ENCODE data around the gene TMEM61. TPM values are rescaled to one million over a fixed set of nuclear protein-coding genes. Genes with fewer than 3 reads are reported as not detected.
A peak's percentile ranks its signal among the peaks of the same experiment; 100 is the strongest.

TMEM61 gene
- total RNA-seq, 3 donors from 2014 or later = 0.32 to 8.3 (median 7.5) TPM

DNA sequence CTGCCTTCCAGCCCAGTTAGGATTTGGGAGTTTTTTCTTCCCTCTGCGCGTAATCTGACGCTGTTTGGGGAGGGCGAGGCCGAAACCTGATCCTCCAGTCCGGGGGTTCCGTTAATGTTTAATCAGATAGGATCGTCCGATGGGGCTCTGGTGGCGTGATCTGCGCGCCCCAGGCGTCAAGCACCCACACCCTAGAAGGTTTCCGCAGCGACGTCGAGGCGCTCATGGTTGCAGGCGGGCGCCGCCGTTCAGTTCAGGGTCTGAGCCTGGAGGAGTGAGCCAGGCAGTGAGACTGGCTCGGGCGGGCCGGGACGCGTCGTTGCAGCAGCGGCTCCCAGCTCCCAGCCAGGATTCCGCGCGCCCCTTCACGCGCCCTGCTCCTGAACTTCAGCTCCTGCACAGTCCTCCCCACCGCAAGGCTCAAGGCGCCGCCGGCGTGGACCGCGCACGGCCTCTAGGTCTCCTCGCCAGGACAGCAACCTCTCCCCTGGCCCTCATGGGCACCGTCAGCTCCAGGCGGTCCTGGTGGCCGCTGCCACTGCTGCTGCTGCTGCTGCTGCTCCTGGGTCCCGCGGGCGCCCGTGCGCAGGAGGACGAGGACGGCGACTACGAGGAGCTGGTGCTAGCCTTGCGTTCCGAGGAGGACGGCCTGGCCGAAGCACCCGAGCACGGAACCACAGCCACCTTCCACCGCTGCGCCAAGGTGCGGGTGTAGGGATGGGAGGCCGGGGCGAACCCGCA is 59.1 kb downstream of the TMEM61 start, which contains the start of gene PCSK9:
PCSK9 (plus strand) TSS at position 207 of the 741 bp plus-strand sequence; CDS start at position 497, 290 bp downstream.
- TF ChIP-seq POLR2AphosphoS5 (IDR thresholded peaks at IDR 0.05) (no peak), POLR2A (IDR thresholded peaks at IDR 0.05) (no peak)
- TF ChIP-seq, protein P1, sequence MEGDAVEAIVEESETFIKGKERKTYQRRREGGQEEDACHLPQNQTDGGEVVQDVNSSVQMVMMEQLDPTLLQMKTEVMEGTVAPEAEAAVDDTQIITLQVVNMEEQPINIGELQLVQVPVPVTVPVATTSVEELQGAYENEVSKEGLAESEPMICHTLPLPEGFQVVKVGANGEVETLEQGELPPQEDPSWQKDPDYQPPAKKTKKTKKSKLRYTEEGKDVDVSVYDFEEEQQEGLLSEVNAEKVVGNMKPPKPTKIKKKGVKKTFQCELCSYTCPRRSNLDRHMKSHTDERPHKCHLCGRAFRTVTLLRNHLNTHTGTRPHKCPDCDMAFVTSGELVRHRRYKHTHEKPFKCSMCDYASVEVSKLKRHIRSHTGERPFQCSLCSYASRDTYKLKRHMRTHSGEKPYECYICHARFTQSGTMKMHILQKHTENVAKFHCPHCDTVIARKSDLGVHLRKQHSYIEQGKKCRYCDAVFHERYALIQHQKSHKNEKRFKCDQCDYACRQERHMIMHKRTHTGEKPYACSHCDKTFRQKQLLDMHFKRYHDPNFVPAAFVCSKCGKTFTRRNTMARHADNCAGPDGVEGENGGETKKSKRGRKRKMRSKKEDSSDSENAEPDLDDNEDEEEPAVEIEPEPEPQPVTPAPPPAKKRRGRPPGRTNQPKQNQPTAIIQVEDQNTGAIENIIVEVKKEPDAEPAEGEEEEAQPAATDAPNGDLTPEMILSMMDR (IDR thresholded peaks at IDR 0.05) = no peak
- Histone ChIP-seq H3K9me3 (no peaks in the 10 kb centered on the region), H3K4me3 (peak within 1 kb of the TSS; percentile 11 to 59 (median 40)), H3K36me3 (no peaks in the 10 kb centered on the region), H3K27ac (no peak within 1 kb of the TSS), H3K27me3 (peaks cover 0 to 31% of the 10 kb centered on the region in 2 donors), H3K4me1 (no peaks in the 10 kb centered on the region)
- no peak for DNase-seq (ENCODE audit: low spot score in 2 of 2)
- intact Hi-C loops (cut with DNase I; ENCODE audit: low total_unique reads) = loop anchor here (2.0 kb wide), 1 partner anchor 55 kb away; no protein-coding TSS in a partner anchor

DNA sequence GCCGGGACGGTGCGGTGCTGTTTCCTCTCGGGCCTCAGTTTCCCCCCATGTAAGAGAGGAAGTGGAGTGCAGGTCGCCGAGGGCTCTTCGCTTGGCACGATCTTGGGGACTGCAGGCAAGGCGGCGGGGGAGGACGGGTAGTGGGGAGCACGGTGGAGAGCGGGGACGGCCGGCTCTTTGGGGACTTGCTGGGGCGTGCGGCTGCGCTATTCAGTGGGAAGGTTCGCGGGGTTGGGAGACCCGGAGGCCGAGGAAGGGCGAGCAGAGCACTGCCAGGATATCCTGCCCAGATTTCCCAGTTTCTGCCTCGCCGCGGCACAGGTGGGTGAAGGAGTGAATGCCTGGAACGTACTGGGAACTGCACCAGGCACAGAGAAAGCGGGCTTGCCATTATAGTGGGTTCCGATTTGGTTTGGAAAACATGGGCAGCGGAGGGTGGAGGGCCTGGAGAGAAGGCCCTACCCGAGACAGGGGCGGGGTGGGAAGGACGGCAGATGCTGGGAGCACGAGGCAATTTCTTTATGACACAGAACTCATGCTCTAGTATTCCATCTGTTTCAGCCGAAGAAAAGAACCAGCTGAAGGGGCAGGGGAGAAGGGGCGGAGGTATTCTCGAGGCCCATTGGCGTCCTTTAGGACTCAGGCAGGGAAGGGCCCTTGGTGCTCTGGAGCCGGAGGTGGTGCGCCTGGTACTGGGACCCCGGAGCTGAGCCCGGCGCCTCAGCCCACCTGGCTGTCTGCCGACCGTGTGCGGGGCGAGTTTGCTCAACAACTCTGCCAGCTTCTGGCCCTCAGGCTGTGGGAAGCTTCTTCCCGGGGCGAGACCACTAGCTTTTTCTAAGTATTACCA is 59.9 kb downstream of the TMEM61 start:
- Histone ChIP-seq H3K4me3 (peak overlapping the region; percentile 3 to 59 (median 40)), H3K27me3 (peaks cover 0 to 31% of the 10 kb centered on the region in 2 donors), H3K36me3 (no peaks in the 10 kb centered on the region), H3K27ac (no peak overlapping the region), H3K4me1 (no peaks in the 10 kb centered on the region), H3K9me3 (no peaks in the 10 kb centered on the region)
- intact Hi-C loops (cut with DNase I; ENCODE audit: low total_unique reads) = loop anchor here (2.0 kb wide), 1 partner anchor 54 kb away; no protein-coding TSS in a partner anchor
- DNase-seq (ENCODE audit: low spot score in 2 of 2) = no peak
- no peak for TF ChIP-seq POLR2AphosphoS5 (IDR thresholded peaks at IDR 0.05)
- TF ChIP-seq, protein P1 (IDR thresholded peaks at IDR 0.05) = no peak
- TF ChIP-seq POLR2A (IDR thresholded peaks at IDR 0.05) = no peak

DNA sequence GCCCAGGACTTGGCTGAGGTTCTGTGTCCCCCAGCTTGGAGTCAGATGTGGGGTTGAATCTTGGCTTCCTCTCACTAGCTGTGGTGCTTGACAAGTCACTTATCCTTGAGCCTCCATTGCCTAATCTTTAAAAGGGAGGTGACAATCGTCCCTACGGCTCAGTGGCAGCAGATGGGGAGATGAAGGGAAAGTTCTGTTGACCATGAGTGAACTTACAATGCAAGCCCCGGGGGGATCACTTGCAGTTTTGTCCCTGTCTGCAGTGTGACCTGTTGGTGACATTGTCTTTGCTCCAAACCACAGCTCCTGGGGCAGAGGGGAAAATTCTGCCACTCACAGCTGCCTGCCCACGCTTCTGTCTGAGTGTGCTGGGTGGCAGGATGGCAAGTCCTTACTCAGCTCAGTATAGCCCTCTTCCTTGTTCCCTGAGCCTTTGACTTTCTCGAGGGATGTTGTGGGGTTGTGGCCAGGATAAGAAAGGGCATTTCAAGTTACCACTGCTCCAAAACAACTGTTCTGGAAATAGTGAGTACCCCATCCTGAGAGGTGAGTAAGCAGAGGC is 60.6 kb downstream of the TMEM61 start:
- Histone ChIP-seq H3K9me3 (no peaks in the 10 kb centered on the region), H3K4me3 (peak overlapping the region in 1 of 3 donors; percentile 59), H3K27ac (no peak overlapping the region), H3K36me3 (no peaks in the 10 kb centered on the region), H3K27me3 (peaks cover 0 to 31% of the 10 kb centered on the region in 2 donors), H3K4me1 (no peaks in the 10 kb centered on the region)
- TF ChIP-seq POLR2A (IDR thresholded peaks at IDR 0.05) = no peak
- TF ChIP-seq, protein P1 (IDR thresholded peaks at IDR 0.05) = no peak
- no peak for DNase-seq (ENCODE audit: low spot score in 2 of 2)
- intact Hi-C loops (cut with DNase I; ENCODE audit: low total_unique reads) = loop anchor here (2.0 kb wide), 1 partner anchor 54 kb away; no protein-coding TSS in a partner anchor

DNA sequence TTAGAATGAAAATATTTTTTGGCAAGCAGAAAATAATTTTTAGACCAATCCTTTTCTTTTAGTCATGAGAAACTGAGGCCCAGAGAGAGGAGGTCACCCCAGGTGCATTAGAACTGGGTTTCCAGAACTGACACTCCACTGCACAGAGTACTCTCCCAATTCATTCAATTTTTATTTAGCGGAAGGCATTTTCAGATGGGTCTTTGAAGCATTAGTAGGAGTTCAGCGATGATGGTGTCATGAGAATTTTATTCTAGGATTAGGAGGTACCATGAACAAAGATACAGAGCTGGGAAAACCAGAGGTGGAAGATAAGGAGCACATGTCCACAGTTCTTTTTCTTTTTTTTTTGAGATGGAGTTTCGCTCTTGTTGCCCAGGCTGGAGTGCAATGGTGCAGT is 61.2 kb downstream of the TMEM61 start:
- H3K27me3 ChIP-seq = peaks cover 0 to 31% of the 10 kb centered on the region in 2 donors
- H3K27ac ChIP-seq = no peak overlapping the region
- H3K36me3 ChIP-seq = no peaks in the 10 kb centered on the region
- intact Hi-C loops (cut with DNase I; ENCODE audit: low total_unique reads) = loop anchor here (2.0 kb wide), 1 partner anchor 53 kb away; no protein-coding TSS in a partner anchor
- DNase-seq (ENCODE audit: low spot score in 2 of 2) = no peak
- H3K9me3 ChIP-seq = no peaks in the 10 kb centered on the region
- H3K4me3 ChIP-seq = no peak overlapping the region
- no peaks in the 10 kb centered on the region for H3K4me1 ChIP-seq
- TF ChIP-seq POLR2A (IDR thresholded peaks at IDR 0.05) = no peak
- TF ChIP-seq, protein P1 (IDR thresholded peaks at IDR 0.05) = no peak
- no peak for TF ChIP-seq POLR2AphosphoS5 (IDR thresholded peaks at IDR 0.05)

Other genes with a start within 250 kb of the TMEM61 start
- gene PARS2, start 216.1 kb upstream of the TMEM61 start, total RNA-seq = 1 to 10 TPM; 2.2 to 7.8 (median 4.3) TPM
- 10 to 100 TPM in 1 of 3 donors, 1 to 10 TPM in 1, under 1 TPM in 1; 0.32 to 15.8 (median 7.9) TPM for gene TTC22, start 179.3 kb upstream of the TMEM61 start, total RNA-seq
- gene DHCR24, start 93.4 kb upstream of the TMEM61 start, total RNA-seq = 100 to 1,000 TPM; 149 to 230 (median 157) TPM
- under 1 TPM in 2 of 3 donors, not detected in 1; under 0.01 to 0.15 TPM for gene BSND, start 18.3 kb downstream of the TMEM61 start, total RNA-seq
- gene PCSK9, start 58.9 kb downstream of the TMEM61 start, total RNA-seq = under 1 TPM in 2 of 3 donors, not detected in 1; 0.15 to 0.16 TPM
- 100 to 1,000 TPM in 1 of 3 donors, 10 to 100 TPM in 2; 51.5 to 103 (median 77.3) TPM for gene USP24, start 234.7 kb downstream of the TMEM61 start, total RNA-seq

All from breast epithelium (tissue), 4 donors.